Stimulated activated CD4-positive, alpha-beta T cell treated with anti-CD3 and anti-CD28 coated beads, TNF-alpha, amount 100 ng/mL, for 48 hours (primary cell): ENCODE results near the gene GPBP1.
"Not testable (repeated sequence)": the region's sequence is repeated elsewhere in the genome, so short reads cannot be mapped to it uniquely, and the experiment has no call there.

Experiments used
- DNase-seq, 3 donors: peaks; one replicate each; pipeline ENCODE4 v3.0.0-alpha.2; 2020; ENCODE audit warnings: low read depth in 3 of 3

GPBP1 gene

GRCh38 chr5:57177479-57178156, 3.8 kb downstream of the GPBP1 start:
- no peak for DNase-seq

GRCh38 chr5:57178238-57178637, 4.4 kb downstream of the GPBP1 start:
- DNase-seq, result not testable (repeated sequence)

DNA sequence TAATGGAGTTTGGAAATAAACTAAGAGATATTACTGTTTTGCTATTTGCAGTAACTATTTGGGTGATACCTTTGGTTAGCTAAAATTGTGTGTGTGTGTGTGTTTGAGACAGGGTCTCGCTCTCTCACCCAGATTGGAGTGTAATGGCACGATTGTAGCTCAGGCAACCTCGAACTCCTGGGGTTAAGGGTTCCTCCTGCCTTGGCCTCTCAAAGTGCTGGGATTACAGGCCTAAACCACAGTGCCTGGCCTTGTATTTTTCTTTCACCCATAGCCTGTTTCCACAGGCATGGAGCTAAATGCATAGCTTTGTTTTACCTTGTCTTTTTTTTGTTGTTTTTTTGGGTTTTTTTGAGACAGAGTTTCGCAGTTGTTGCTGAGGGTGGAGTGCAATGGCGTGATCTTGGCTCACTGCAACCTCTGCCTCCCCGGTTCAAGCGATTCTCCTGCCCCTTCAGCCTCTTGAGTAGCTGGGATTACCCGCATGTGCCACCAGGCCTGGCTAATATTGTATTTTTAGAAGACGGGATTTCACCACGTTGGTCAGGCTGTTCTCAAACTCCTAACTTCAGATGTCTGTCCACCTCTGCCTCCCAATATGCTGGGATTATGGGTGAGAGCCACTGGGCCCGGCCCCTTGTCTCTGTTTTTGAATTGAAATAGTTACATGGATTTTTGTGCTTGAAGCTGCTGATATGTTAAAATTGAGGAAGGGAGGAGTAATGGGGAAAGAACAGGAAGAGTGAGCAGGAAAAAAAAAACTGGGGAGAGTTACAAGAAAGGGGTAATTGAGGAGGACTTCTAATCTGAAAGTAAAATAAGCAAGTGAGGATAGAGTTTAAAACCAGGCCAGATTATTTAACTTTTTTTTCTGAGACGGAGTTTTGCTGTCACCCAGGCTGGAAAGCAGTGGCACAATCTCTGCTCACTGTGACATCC, 5.7 kb downstream of the GPBP1 start:
- DNase-seq, result no peak

GRCh38 chr5:57181154-57181553, 7.3 kb downstream of the GPBP1 start:
- DNase-seq, result no peak

DNA sequence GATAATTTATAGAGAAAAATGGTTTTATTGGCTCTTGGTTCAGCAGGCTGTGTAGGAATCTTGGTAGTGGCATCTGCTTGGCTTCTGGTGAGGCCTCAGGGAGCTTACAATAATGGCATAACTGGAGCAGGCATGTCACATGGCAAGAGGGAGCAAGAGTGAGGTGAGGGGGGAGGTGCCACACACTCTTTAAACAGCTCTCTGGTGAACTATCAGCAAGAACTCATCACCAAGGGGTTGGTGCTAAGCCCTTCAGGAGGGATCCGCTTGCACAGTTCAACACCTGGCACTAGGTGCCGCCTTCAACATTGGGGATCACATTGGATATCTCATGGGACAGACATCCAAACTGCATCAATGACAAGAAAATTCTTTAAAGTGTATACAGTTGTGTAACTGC, 10.5 kb downstream of the GPBP1 start:
- DNase-seq, result no peak

DNA sequence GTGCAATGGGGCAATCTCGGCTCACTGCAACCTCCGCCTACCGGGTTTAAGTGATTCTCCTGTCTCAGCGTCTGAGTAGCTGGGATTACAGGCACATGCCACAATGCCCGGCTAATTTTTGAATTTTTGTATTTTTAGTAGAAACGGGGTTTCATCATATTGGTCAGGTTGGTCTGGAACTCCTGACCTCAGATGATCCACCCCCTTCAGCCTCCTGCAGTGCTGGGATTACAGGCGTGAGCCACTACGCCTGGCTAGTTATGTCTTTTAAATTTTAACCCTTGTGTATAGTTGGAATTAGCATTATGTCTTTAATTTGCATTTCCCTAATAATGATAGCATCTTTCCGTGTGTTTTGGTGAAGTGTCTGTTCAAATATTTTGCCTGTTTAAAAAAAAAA, 11.5 kb downstream of the GPBP1 start:
- no peak for DNase-seq

- no peak for DNase-seq
These were observed 12.3 kb downstream of the GPBP1 start for GRCh38 chr5:57186194-57186593.

DNA sequence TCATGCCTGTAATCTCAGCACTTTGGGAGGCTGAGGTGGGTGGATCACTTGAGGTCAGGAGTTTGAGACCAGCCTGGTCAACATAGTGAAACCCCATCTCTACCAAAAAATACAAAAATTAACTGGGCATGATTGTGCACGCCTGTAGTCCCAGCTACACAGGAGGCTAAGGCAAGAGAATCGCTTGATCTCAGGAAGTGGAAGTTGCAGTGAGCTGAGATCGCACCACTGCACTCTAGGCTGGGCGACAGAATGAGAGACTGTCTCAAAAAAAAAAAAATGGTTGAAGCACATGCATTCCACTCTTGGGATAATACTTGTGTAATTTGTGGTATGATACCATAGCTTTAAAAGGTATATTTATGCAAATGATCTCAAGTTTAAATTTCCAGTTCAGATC, 14.1 kb downstream of the GPBP1 start:
- not testable (repeated sequence) for DNase-seq

DNA sequence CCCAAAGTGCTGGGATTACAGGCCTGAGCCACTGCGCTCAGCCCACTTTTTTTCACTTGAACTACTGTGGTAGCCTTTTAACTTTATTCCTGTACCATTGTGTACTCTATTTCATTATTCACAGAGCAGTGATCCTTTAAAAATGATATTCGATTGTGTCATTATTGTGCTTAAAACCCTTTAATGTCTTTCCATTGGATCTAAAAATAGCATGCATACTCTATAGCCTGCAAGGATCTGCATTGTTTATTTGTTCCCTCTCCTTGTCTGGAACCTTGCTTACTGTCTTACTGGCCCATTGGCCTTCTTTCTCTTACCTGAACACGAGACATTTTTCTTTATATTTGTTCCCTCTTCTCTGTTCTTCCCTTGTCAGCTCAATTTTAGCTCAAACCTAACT, 15.7 kb downstream of the GPBP1 start:
- DNase-seq, result no peak

DNA sequence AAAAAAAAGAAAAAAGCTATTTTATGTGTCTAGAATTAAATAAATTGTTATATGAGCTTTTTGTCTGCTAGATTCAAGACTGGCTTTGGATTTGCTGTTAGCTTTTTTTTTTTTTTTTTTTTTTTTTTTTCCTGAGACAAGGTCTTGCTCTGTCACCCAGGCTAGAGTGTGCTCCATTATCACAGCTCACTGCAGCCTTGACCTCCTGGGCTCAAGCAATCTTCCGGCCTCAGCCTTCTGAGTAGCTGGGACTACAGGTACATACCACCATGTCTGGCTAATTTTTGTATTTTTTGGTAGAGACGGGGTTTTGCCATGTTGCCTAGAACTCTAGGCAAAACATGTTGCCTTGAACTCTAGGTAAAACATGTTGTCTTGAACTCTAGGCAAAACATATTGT, 16.7 kb downstream of the GPBP1 start:
- DNase-seq, result no peak

DNA sequence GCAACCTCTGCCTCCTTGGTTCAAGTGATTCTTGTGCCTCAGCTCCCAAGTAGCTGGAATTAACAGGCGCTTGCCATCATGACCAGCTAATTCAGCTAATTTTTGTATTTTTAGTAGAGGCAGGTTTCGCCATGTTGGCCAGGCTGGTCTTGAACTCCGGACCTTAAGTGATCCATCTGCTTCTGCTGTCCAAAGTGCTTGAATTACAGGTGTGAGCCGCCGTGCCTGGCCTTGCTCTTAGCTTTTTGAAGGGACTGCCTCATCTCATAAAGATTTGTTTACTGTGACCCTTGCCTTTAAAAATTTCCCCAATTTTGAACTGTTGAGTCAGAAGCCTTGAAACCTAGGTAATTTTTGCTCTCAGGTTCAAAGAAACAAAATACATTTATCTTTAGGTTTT, 17.3 kb downstream of the GPBP1 start:
- no peak for DNase-seq

DNA sequence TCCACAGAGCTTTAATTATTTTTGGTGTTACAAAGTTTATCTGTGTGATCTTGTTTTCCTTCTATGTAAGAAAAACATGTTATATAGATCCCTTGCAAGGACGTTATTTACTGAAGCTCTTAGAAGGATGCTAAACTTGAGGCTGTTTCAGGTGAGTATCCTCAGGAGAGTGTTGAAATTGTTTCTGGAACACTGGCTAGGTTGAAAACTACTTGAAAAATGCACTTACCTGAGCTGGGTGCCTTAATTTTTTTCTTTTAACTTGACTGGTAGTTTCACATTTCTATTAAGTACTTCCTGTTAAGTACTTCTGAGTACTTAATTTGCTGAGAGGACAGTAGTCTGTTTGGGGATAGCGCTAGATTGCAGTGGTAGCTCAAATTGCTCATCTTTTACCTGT, 18.1 kb downstream of the GPBP1 start:
- no peak for DNase-seq

GRCh38 chr5:57192832-57193231, 19.0 kb downstream of the GPBP1 start:
- not testable (repeated sequence) for DNase-seq

DNA sequence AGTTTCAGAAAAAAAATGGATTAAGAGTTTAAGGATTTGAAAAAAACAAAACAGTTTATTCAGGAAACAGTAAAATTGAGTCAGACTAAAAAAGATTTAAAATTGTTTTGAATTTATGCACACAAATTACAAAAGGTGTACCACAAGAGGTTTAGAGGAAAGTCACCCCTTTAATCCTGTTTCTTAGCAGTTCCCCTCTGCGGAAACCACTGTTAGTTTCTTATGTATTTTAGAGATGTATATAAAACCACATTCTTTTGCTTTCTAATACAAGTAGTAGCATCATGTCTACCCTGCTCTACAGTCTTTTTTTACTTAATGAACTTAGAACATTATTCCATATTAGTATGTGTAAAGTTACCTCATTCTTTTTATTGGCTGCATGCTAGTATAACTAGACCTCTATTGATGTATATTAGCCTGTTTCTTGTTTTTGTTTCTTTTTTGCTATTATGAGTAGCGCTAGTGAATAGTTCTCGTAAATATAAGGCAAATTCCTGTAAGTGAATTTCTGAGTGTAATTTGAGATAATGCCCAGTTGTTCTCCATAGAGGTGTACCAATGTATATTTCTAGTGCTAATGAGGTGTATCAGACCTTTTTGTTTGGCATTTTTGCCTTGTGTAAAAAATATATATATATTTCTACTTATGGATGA, 20.0 kb downstream of the GPBP1 start:
- no peak for DNase-seq

DNA sequence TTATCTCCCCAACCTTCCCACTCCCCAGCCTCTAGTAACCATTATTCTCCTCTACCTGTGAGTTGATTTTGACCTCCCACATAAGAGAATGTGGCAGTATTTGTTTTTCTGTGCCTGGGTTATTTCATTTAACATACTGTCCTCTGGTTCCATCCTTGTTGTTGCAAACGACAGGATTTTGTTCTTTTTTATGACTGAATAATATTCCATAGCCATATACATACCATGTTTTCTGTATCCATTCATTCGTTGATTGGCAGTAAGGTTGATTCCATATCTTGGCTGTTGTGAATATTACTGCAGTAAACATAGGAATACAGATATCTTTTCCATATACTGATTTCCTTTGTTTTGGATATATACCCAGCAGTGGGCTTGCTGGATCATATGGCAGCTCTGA, 20.8 kb downstream of the GPBP1 start:
- no peak for DNase-seq

DNA sequence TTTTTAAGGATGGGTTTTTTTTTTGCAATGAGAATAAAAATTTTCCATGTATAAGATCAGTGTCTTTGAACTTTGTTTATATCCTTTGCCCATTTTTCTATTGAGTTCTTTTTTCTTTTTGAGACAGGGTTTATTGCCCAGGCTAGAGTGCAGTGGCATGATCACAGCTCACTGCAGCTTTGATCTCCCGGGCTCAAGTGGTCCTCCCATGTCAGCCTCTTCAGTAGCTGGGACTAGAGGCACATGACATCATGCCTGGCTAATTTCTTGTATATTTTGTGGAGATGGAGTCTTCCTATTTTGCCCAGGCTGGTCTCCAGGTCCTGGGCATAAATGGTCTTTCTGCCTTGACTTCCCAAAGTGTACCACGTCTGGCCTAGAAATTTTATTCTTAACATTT, 21.2 kb downstream of the GPBP1 start:
- DNase-seq, result no peak

DNA sequence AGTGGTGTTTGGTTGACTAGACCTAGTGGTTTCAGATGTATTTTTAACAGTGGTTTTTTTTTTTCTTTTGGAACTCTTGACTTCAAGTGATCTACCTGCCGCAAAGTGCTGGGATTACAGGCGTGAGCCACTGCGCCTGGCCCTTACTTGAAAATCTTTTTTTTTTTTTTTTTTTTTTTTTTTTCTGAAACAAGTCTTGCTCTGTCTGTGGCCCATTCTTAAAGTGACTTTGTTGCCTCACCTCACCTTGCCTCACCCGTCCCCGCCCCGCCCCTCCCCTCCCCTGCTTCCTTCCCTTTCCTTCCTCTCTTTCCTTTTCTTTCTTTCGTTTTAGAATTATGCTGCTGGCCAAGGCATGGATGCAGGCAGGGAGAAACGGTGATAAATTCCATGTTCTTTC, 26.0 kb downstream of the GPBP1 start:
- DNase-seq, result no peak

DNA sequence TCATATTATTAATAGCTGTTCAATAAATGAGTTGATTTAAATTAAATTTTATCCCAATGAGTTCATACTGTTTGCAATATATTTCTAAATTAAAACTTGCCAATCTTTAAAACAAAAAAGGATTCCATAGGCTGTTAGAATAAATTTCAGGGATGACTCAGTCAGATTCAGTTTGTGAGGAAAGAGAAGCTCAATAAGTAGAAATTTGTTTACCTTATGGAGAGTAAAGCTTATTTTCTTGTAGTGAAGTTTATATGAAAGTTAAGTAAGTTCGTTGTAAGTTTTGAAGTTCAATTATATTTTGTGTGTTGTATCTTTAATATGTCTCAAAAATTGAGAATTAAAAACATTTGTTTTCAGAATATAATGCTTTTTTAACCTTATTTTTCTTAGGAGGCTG, 29.0 kb downstream of the GPBP1 start:
- no peak for DNase-seq

DNA sequence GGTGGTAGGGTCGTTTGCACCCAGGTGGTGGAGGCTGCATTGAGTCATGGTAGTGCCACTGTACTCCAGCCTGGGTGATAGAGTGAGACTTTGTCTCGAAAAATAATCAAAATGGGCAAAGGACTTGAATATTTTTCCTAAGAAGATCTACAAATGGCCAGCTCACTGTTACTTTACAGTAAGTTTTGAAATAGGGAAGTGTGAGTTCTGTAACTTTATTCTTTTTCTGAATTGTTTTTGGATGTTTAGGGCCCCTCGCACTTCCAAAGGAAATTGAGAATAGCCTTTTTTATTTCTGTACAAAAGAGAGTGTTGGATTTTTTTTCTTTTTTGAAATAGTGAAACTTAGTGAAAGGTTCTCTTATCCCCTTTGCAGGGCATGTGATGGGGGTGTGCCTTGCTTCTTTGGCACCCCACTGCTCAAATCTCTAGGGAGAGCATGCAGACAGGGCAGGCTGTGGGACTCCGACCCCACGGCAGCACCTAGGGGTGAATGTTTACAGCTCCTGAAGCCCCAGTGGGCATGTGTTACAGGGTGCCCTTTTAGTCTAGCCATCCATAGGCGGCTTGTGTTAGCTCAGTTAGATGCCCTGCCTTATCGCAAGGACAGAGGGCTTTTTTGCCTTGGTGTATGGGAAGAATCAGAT, 33.3 kb downstream of the GPBP1 start:
- DNase-seq, result no peak

GRCh38 chr5:57207681-57208080, 33.8 kb downstream of the GPBP1 start:
- DNase-seq, result no peak

DNA sequence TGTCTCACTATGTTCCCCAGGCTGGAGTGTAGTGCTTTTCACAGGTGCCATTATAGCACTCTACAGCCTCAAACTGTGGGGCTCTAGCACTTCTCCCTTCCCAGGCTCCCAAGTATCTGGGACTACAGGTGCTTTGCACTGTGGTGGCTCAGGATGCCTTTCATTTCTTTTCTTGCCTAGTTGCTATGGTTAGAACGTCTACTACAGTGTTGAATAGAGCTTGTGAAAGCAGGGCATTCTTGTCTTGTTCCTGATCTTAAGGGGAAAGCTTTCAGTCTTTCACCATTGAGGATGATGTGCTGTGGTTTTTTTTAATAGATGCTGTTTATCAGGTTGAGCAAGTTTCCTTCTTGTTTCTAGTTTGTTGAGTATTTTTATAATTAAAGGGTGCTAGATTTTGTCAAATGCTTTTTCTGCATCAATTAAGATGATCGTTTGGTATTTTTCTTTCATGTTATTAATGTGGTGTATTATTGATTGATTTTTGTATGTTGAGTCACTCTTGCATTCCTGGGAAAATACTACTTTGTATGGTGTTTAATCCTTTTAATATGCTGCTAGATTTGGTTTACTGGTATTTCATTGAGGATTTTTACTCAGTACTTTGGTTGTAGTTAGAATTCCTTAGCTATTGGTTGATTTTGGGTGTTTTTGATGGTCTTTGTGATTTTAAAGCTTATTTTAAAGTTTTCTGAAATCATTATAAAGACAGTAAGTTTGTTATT, 35.6 kb downstream of the GPBP1 start:
- DNase-seq, result no peak

DNA sequence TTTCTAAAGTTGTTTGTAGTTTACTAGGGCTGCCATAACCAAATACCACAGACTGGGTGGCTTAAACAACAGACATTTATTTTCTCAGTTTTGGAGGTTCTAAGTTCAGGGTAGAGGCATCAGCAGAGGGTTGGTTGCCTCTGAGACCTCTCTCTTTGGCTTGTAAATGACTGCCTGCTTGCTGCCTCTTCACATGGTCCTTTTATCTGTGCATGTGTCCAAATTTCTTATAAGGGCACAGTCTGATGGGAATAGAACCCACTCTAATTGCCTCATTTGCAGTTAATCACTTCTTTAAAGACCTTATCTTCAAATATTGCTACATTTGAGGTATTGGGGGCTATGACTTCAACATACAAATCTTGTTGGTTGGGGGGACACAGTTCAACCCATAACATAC, 36.8 kb downstream of the GPBP1 start:
- DNase-seq, result no peak
